IPS DF 6.9 (cell line): ENCODE measurements around the gene TM4SF1.

Experiments
- DNase-seq: peaks from one replicate; pipeline ENCODE4 v3.0.0-alpha.2; 2013; ENCODE audit warnings: low read depth, low spot score
- H3K27ac ChIP-seq: one replicate; pipeline ENCODE4 v1.5.1; 2013; ENCODE audit warnings: low read length, control low read depth
- H3K27me3 ChIP-seq: 2 replicates; pipeline ENCODE4 v1.6.1; 2013; ENCODE audit warnings: mild to moderate bottlenecking, low read length; ENCODE audit not compliant: control insufficient read depth, insufficient read depth
- H3K36me3 ChIP-seq: 2 replicates; pipeline ENCODE4 v1.6.1; 2013; ENCODE audit warnings: low read length; ENCODE audit not compliant: control insufficient read depth, insufficient read depth
- H3K4me1 ChIP-seq: 2 replicates; pipeline ENCODE4 v1.6.1; 2013; ENCODE audit warnings: low read length; ENCODE audit not compliant: control insufficient read depth, insufficient read depth
- H3K4me3 ChIP-seq: 2 replicates; pipeline ENCODE4 v1.5.1; 2013; ENCODE audit warnings: mild to moderate bottlenecking, low read length
- H3K9me3 ChIP-seq: 2 replicates; pipeline ENCODE4 v1.6.1; 2013; ENCODE audit warnings: low read length, inconsistent platforms; ENCODE audit not compliant: control insufficient read depth, insufficient read depth
- WGBS: extraction: QIAGEN DNeasy Blood & Tissue Kit; methylation state at CpG from one replicate; pipeline ENCODE4 v1.1.7; 2013; ENCODE audit warnings: mixed read lengths, missing lambda C conversion rate; ENCODE audit not compliant: insufficient read length, insufficient coverage; 5-methylcytosine and 5-hydroxymethylcytosine counted together

The TM4SF1 gene

DNA sequence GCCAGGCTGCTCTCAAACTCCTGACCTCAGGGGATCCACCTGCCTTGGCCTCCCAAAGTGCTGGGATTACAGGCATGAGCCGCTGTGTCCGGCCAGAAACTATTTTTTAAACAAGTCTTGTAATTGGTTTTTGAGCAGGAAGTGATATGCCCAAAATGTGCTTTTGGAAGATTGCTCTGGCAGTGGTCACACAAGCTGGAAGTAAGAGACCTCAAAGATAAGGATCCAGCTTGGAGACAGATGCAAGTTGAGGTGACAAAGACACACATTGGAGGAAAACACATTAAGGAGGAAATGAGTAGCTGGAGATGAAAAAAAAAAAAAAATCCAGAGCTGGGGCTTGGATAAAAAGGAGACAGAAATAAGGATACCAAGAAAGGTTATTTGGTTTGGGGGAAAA lies 50.3 kb downstream of the TM4SF1 start:
- no peak overlapping the region for H3K27ac ChIP-seq
- no peaks in the 10 kb centered on the region for H3K27me3 ChIP-seq
- no peaks in the 10 kb centered on the region for H3K4me1 ChIP-seq
- H3K4me3 ChIP-seq: no peak overlapping the region
- no CpG with 5 or more reads among the region's 2 CpGs for WGBS
- no peaks in the 10 kb centered on the region for H3K36me3 ChIP-seq
- no peak for DNase-seq
- H3K9me3 ChIP-seq: no peaks in the 10 kb centered on the region

DNA sequence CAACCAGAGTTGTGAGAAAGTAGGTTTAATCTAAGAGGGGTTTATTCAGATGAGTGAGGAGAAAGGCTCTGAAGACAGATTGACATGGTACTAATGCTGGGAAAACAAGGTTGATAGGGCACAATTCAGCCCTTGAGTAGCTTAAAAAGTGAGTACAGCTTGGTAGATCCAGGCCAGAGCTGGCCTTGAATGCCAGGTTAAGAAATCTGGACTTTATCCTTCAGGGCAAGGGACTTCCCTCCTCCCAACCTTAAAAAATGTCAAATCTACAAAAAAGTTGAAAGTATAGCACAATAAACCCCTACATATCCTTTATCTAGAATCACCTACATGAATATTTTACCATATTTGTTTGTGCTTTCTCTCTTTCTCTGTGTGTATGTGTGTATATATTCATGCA lies 51.9 kb downstream of the TM4SF1 start:
- no peak overlapping the region for H3K4me3 ChIP-seq
- H3K4me1 ChIP-seq: no peaks in the 10 kb centered on the region
- no peak overlapping the region for H3K27ac ChIP-seq
- no peaks in the 10 kb centered on the region for H3K36me3 ChIP-seq
- no peaks in the 10 kb centered on the region for H3K9me3 ChIP-seq
- DNase-seq: no peak
- no peaks in the 10 kb centered on the region for H3K27me3 ChIP-seq

DNA sequence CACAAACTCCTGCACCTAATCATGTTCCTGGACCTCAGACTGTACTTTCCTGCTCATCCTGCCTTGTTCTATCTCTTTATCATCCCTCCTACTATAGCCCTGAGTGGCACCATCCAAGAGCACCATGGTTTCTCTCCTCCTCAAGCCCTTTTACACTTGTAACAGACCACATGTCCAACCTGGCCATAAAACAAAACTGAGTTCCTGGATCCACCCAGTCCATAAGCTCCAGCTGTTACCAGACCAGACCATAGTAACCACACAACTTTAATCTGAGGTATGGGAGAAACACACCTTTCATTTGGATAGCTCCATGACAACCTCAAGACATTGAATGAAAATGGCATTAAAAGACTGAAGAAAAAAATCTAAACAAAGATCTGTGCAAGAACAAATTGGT lies 53.1 kb downstream of the TM4SF1 start:
- DNase-seq: no peak
- Histone ChIP-seq H3K27ac (no peak overlapping the region), H3K27me3 (no peaks in the 10 kb centered on the region), H3K4me1 (no peaks in the 10 kb centered on the region), H3K4me3 (no peak overlapping the region), H3K36me3 (no peaks in the 10 kb centered on the region), H3K9me3 (no peaks in the 10 kb centered on the region)

DNA sequence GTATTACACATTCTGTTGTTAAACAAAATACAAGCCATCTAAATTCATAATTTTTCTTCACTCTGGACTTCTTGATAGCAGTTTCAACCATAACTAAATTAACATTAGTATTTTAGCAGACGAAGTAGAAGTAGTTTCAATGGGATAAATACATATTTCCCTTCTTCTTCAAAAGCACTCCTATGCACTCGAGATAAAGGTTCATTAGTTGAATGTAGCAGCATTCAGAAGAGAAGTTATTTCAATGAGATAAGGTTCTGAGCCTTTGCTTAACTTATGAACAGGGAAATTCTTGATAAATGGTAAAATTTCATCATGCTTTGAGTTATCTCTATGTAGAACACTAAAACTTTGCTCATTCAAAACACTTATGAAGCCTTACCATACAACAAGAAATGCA lies 55.8 kb downstream of the TM4SF1 start:
- Histone ChIP-seq H3K27me3 (no peaks in the 10 kb centered on the region), H3K4me1 (no peaks in the 10 kb centered on the region), H3K27ac (no peak overlapping the region), H3K36me3 (no peaks in the 10 kb centered on the region), H3K9me3 (no peaks in the 10 kb centered on the region), H3K4me3 (no peak overlapping the region)
- no peak for DNase-seq
- no CpG with 5 or more reads among the region's 2 CpGs for WGBS

DNA sequence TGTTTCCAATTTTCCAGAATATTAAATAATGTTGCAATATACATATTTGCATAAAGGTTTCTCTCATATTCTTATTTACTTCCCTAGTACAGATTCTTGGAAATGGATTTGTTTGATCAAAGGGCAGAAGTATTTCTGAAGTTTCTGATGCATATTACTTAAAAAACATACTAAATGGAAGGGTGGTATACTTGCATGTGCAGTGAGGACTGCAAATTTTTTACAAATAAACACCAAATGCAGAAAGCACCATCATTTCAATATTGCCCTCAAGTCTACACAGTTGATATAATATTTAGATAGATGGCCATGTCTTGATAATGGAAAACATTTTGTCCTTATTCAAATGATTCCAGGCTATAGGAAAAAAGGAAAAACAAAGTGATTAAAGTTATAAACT lies 56.3 kb downstream of the TM4SF1 start:
- H3K9me3 ChIP-seq: no peaks in the 10 kb centered on the region
- no peaks in the 10 kb centered on the region for H3K4me1 ChIP-seq
- DNase-seq: no peak
- H3K4me3 ChIP-seq: no peak overlapping the region
- H3K27ac ChIP-seq: no peak overlapping the region
- no peaks in the 10 kb centered on the region for H3K36me3 ChIP-seq
- no peaks in the 10 kb centered on the region for H3K27me3 ChIP-seq

DNA sequence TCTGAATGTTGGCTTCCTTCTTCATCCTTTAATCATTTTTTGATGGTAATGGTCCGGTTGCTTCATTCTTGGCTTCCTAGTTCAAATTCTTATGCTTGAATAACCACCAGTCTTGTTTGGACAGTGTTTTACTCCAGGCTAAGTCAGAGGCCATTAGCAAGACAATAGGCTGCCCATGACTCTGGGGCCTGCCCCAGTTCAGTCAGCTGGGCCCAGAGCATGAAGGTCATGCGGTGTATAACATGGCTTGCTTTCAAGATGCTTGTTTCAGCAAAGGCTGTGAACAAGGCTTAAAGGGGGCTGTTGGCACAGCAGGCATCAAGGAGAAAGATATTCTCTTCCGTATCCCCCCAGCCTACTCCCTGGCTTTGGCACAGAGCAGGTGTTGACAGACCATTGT lies 57.7 kb downstream of the TM4SF1 start:
- no peaks in the 10 kb centered on the region for H3K36me3 ChIP-seq
- H3K9me3 ChIP-seq: no peaks in the 10 kb centered on the region
- no peak for DNase-seq
- H3K4me3 ChIP-seq: no peak overlapping the region
- H3K27me3 ChIP-seq: no peaks in the 10 kb centered on the region
- no CpG with 5 or more reads among the region's 3 CpGs for WGBS
- no peak overlapping the region for H3K27ac ChIP-seq
- H3K4me1 ChIP-seq: no peaks in the 10 kb centered on the region
